Body of pancreas (tissue), 4 donors: ENCODE results near the gene CAPZB.

Source experiments
- CTCF ChIP-seq, 7 experiments: fragments of 450-650 bp in 4 of 7; fragments of 200-600 bp in 3 of 7; sonication (generic) in 3 of 7; IDR thresholded peaks; one replicate each; pipeline ENCODE4 v1.5.1; 2016 to 2019; ENCODE audit warnings: antibody characterized with exemption in 7 of 7
- POLR2A ChIP-seq, 3 donors: fragments of 450-650 bp; IDR thresholded peaks; one replicate each; pipeline ENCODE4 v1.6.1; 2016; ENCODE audit warnings: antibody characterized with exemption in 3 of 3, mild to moderate bottlenecking in 2 of 3

- TF ChIP-seq POLR2A (IDR thresholded peaks at IDR 0.05) (no peak), CTCF (IDR thresholded peaks at IDR 0.05) (no peak)
Observed at GRCh38 chr1:19461220-19461554, 24.2 kb downstream of the CAPZB start.
